ENCODE measurements around the gene PAFAH1B1. TPM values are rescaled to one million over a fixed set of nuclear protein-coding genes. Genes with fewer than 3 reads are reported as not detected.

Gene PAFAH1B1
- polyA plus RNA-seq, 1 donor (not counting 4 experiments of a cell fraction or from before 2014, with no cell fraction given) = 119 TPM

GRCh38 chr17:2609091-2609490, 15.6 kb downstream of the PAFAH1B1 start:
- H3K9me3 ChIP-seq (ENCODE audit: control insufficient read depth, low read depth, low read length) = no peaks in the 10 kb centered on the region
- H3K27me3 ChIP-seq (ENCODE audit: control insufficient read depth, extremely low read depth, insufficient read depth, low read length) = no peaks in the 10 kb centered on the region
- DNase-seq (ENCODE audit: low read depth, low spot score) (no peak), FAIRE-seq (no peak)
- H3K4me3 ChIP-seq (ENCODE audit: control insufficient read depth in 2 of 3, extremely low read depth in 1 of 3, insufficient read depth in 2 of 3, low read depth in 1 of 3, low read length in 3 of 3) = no peak overlapping the region
- H3K9me1 ChIP-seq (ENCODE audit: control insufficient read depth, extremely low read depth, insufficient read depth, low read length) = no peaks in the 10 kb centered on the region
- no peak overlapping the region for H2AFZ ChIP-seq (ENCODE audit: control insufficient read depth, low read length)
- no peak overlapping the region for H3K4me2 ChIP-seq (ENCODE audit: control insufficient read depth, extremely low read depth, insufficient read depth, low read depth, low read length)
- no peak overlapping the region for H3K27ac ChIP-seq (ENCODE audit: control insufficient read depth, insufficient read depth, low read length)
- peaks cover 36% of the 10 kb centered on the region for H4K20me1 ChIP-seq (ENCODE audit: control insufficient read depth, extremely low read depth, insufficient read depth, low read length)
- peaks cover 0 to 5% of the 10 kb centered on the region in 2 experiments for H3K36me3 ChIP-seq (ENCODE audit: control insufficient read depth in 2 of 2, extremely low read depth in 1 of 2, insufficient read depth in 2 of 2, low read length in 2 of 2)
- dilution Hi-C loops (cut with MboI; ENCODE audit: extremely low pct_ligation_motif_present, low sequenced_read_pairs) = loop anchor here (25.0 kb wide), 1 partner anchor 122 kb away; no protein-coding TSS in a partner anchor
- TF ChIP-seq EZH2 (IDR thresholded peaks at IDR 0.05; ENCODE audit: low read length) (no peak), CTCF (optimal IDR thresholded peaks at IDR 0.05 in 1 of 3, IDR thresholded peaks at IDR 0.05 in 1 of 3, conservative IDR thresholded peaks at IDR 0.05 in 1 of 3; ENCODE audit: extremely low read depth in 1 of 3, insufficient read depth in 2 of 3, low read length in 3 of 3) (no peak)
- H3K9ac ChIP-seq (ENCODE audit: control insufficient read depth, extremely low read depth, insufficient read depth, low read length) = no peak overlapping the region
- no peaks in the 10 kb centered on the region for H3K4me1 ChIP-seq (ENCODE audit: control insufficient read depth, extremely low read depth, insufficient read depth, low read length)
- peaks cover 98% of the 10 kb centered on the region for H3K79me2 ChIP-seq (ENCODE audit: control insufficient read depth, insufficient read depth, low read length)

- Histone ChIP-seq H2AFZ (ENCODE audit: control insufficient read depth, low read length) (no peak overlapping the region), H4K20me1 (ENCODE audit: control insufficient read depth, extremely low read depth, insufficient read depth, low read length) (peaks cover 42% of the 10 kb centered on the region), H3K79me2 (ENCODE audit: control insufficient read depth, insufficient read depth, low read length) (peaks cover 98% of the 10 kb centered on the region), H3K27me3 (ENCODE audit: control insufficient read depth, extremely low read depth, insufficient read depth, low read length) (no peaks in the 10 kb centered on the region), H3K9ac (ENCODE audit: control insufficient read depth, extremely low read depth, insufficient read depth, low read length) (no peak overlapping the region), H3K36me3 (ENCODE audit: control insufficient read depth in 2 of 2, extremely low read depth in 1 of 2, insufficient read depth in 2 of 2, low read length in 2 of 2) (peaks cover 0 to 4% of the 10 kb centered on the region in 2 experiments), H3K27ac (ENCODE audit: control insufficient read depth, insufficient read depth, low read length) (no peak overlapping the region), H3K4me1 (ENCODE audit: control insufficient read depth, extremely low read depth, insufficient read depth, low read length) (no peaks in the 10 kb centered on the region), H3K9me3 (ENCODE audit: control insufficient read depth, low read depth, low read length) (no peaks in the 10 kb centered on the region), H3K4me2 (ENCODE audit: control insufficient read depth, extremely low read depth, insufficient read depth, low read depth, low read length) (no peak overlapping the region), H3K9me1 (ENCODE audit: control insufficient read depth, extremely low read depth, insufficient read depth, low read length) (no peaks in the 10 kb centered on the region), H3K4me3 (ENCODE audit: control insufficient read depth in 2 of 3, extremely low read depth in 1 of 3, insufficient read depth in 2 of 3, low read depth in 1 of 3, low read length in 3 of 3) (no peak overlapping the region)
- no peak for DNase-seq (ENCODE audit: low read depth, low spot score)
- TF ChIP-seq EZH2 (IDR thresholded peaks at IDR 0.05; ENCODE audit: low read length) (no peak), CTCF (optimal IDR thresholded peaks at IDR 0.05 in 1 of 3, IDR thresholded peaks at IDR 0.05 in 1 of 3, conservative IDR thresholded peaks at IDR 0.05 in 1 of 3; ENCODE audit: extremely low read depth in 1 of 3, insufficient read depth in 2 of 3, low read length in 3 of 3) (no peak)
- dilution Hi-C loops (cut with MboI; ENCODE audit: extremely low pct_ligation_motif_present, low sequenced_read_pairs) = loop anchor here (25.0 kb wide), 1 partner anchor 123 kb away; no protein-coding TSS in a partner anchor
- FAIRE-seq = peak; percentile 32
These were observed 17.0 kb downstream of the PAFAH1B1 start for GRCh38 chr17:2610195-2611175.
